ENCODE results near the gene FAM120A.
"Not testable (repeated sequence)": the region's sequence is repeated elsewhere in the genome, so short reads cannot be mapped to it uniquely, and the experiment has no call there.

FAM120A gene

GRCh38 chr9:93511228-93511627 lies 59.7 kb downstream of the FAM120A start:
- not testable (repeated sequence) for DNase-seq (ENCODE audit: low read depth)

GRCh38 chr9:93512170-93512812 lies 60.8 kb downstream of the FAM120A start:
- not testable (repeated sequence) for DNase-seq (ENCODE audit: low read depth)

GRCh38 chr9:93513606-93514005 lies 62.1 kb downstream of the FAM120A start:
- no peak for DNase-seq (ENCODE audit: low read depth)

- no peak for DNase-seq (ENCODE audit: low read depth)
Measured at GRCh38 chr9:93517331-93517730, 65.8 kb downstream of the FAM120A start.

GRCh38 chr9:93520523-93520922 lies 69.0 kb downstream of the FAM120A start:
- DNase-seq (ENCODE audit: low read depth): no peak

- no peak for DNase-seq (ENCODE audit: low read depth)
Measured at GRCh38 chr9:93522736-93523135, 71.3 kb downstream of the FAM120A start.

GRCh38 chr9:93523518-93524144 lies 72.1 kb downstream of the FAM120A start:
- DNase-seq (ENCODE audit: low read depth): no peak

DNA sequence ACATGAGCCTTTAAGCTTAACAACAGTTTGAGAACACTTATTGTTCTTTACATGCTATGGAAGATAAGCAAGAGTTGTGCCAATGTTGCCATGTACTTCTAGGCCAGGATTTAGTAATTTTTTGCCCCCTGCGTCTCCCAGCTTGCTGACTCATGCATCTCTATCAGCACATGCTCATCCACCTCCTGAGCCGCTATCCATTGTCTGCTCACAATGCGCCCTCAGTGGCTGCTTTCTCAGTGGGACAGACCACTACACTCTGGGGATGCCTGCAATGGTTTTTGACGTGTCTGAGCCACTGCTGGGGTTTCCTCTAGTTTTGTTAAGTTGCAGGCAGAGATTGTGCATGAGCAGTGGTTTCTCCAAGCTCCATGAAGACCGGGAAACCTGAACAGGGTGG lies 74.0 kb downstream of the FAM120A start:
- DNase-seq (ENCODE audit: low read depth): no peak

- DNase-seq (ENCODE audit: low read depth): no peak
Measured at GRCh38 chr9:93531374-93531773, 79.9 kb downstream of the FAM120A start.

GRCh38 chr9:93532141-93532540 lies 80.7 kb downstream of the FAM120A start:
- no peak for DNase-seq (ENCODE audit: low read depth)

DNA sequence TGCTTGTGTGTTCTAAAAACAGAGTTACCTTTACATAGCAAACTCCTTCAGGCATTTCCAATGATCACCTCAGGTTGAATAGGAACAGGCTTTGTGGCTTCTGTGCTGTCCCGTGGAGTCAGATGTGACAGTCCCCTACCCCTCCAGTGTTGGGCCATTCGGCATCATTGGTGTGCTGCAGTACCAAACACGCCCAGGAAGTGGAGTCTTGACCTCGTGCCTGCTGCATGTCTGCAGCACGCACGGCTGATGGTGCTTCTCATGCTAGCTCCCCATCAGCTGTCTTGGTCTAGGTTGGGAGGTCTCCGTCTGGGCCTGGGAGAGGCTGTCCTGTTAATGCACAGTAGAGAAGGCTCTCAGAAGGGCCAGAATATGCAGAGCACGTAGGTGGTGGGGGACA lies 82.4 kb downstream of the FAM120A start:
- no peak for DNase-seq (ENCODE audit: low read depth)

DNA sequence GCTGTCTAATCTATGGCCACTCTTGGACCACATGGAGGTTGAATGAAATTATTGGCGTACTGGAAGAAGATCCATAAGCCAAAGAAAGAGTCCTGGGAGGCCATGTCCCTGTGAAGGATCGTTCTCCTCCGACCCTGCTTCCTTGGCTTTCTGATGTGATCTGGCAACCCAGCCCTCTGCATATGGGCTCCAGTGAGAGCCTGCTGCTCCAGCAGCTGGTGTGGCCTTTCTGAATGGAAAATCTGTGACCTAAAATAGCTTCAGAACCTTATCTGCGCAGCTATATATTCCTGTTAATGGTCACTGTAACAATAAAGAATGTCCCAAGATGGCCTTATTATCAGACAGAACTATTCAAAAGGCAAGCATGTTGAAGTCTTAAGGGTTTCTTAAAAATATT lies 84.7 kb downstream of the FAM120A start:
- no peak for DNase-seq (ENCODE audit: low read depth)

- DNase-seq (ENCODE audit: low read depth): no peak
Measured at GRCh38 chr9:93536874-93537273, 85.4 kb downstream of the FAM120A start.

DNA sequence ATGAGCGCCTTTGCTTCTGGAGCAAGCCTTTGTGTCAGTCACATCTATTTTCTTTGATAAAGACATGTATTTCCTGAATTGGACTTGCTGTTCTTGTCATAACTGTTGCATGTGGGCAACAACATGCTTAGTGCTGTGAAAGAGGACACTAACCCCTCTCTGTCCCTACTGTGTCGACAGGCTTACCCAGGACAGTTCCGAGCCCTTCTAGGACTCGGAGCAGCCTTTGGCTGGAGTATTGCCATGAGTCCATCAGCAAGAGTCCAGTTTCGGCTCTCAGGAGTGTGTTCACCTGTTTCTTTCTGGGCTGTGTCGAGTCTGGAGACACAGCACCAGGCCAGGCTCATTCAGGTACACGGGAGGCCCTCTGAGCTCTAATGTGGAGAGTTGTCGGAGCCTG lies 88.8 kb downstream of the FAM120A start:
- DNase-seq (ENCODE audit: low read depth): no peak

DNA sequence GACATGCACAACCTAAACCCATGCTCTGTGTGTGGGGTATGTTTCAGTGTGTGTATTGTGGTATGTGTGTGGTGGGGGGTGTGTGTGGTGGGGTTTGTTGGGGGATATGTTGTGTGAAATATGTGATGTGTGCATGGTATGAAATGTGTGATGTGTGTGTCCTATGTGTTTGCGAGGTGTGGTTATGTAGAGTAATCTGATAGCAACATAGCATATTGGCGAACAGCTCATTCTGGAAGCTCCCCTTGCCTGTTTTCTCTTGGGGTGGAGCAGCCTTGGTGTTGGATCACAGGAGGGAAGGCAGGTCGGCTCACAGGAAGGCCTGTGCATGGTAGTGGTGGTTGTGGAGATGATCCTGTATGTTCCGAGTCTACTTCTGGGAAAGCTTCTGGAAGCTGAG lies 89.5 kb downstream of the FAM120A start:
- DNase-seq (ENCODE audit: low read depth): no peak

- no peak for DNase-seq (ENCODE audit: low read depth)
Measured at GRCh38 chr9:93541581-93542349, 90.3 kb downstream of the FAM120A start.

DNA sequence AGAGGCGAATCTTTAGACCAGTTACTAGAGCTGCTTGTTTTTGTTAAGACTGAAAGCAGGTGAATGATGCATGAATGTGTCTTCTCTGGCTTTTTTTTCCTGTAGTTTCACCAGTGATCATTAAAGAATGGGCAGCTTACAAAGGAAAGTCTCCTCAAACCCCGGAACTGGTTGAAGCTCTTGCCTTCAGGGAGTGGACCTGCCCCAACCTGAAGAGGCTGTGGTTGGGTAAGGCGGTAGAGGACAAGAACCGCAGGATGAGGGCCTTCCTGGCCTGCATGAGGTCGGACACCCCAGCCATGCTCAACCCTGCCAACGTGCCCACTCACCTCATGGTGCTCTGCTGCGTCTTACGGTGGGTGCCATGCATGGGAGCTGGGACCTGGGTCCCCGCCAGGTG lies 91.6 kb downstream of the FAM120A start:
- DNase-seq (ENCODE audit: low read depth): no peak

DNA sequence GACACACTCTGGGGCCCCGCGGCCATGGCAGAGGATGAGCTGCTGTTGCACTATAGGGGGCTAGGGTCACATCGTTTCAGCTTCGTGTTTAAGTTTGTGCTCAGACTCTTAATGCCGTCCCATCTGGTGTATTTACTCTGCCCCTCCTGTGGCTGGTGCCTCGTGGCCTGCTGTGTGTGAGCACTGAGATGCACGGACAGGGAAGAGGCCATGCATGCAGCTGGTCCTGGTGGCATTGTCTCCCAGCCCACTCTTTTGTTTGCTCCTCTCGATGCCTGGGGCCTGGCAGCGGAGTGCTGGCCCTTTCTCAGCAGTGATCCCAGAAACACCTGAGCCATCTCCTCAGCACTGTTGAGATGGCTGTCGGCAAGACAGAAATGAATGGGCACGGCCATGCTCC lies 94.9 kb downstream of the FAM120A start:
- no peak for DNase-seq (ENCODE audit: low read depth)

DNA sequence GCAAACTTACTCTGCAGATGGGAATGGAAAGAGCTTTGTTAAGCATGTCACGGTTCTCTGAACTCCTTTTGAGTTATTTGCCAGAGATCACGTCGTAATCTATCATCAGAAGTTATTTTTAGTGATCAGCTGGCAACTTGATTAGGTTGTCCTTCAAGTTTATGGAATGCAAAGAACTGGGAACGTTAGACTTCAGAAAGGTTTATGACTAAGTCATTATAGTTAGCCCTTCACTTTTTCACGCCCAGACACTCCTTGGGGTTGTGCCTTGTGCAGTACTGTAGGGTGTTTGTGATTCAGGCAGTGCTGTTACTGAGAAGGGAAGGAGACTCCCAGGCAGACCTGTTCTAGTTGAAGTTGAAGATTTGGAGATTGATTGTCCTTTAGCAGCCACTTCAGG lies 98.1 kb downstream of the FAM120A start:
- no peak for DNase-seq (ENCODE audit: low read depth)

DNA sequence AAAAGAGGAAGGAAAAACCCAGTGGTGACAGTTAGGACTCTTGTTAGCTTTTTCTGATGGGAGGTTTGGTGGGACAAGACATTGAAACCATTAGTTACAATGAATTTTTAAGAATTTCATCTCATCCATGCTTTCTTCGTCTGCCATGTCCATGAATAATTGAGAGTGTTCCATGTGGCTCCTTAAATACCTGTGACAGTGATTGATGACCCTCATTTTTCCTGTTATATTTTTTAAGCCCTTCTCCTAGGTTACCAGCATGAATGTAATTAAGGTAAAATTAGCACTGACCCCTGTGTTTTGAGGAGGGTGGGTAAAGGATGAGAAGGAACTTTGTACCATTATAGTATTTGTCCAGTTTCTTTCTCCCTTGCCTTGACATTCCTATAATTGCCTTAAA lies 101.4 kb downstream of the FAM120A start:
- no peak for DNase-seq (ENCODE audit: low read depth)

GRCh38 chr9:93555370-93555769 lies 103.9 kb downstream of the FAM120A start:
- no peak for DNase-seq (ENCODE audit: low read depth)

GRCh38 chr9:93557366-93558137 lies 106.1 kb downstream of the FAM120A start:
- DNase-seq (ENCODE audit: low read depth): no peak

DNA sequence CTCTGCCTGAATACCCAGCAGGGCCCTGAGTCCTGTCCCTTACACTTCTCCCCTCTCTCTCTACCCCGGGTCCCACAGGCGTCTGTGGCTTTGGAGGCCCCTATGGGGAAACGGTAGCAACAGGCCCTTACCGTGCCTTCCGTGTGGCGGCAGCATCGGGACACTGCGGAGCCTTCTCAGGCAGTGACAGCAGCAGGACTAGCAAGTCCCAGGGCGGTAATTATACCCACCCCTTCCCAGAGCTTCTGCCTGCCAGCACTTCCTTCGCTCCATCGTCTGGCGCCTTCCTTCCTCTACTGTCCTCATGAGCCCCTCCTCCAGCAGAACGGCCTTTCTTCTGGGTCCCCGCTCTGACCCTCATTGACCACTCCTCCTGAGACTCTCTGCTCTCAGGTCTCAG lies 107.0 kb downstream of the FAM120A start:
- no peak for DNase-seq (ENCODE audit: low read depth)
